GM20431 (cell line): ENCODE measurements around the gene DAGLA.

Experiments used
- in situ Hi-C: fragments of 300-500 bp; cut with MseI, MboI; formaldehyde crosslinking; loops from one replicate; pipeline ENCODE4 v1.15.0; 2020; ENCODE audit warnings: low sequenced_read_pairs; ENCODE audit not compliant: unreplicated experiment

The DAGLA gene

DNA sequence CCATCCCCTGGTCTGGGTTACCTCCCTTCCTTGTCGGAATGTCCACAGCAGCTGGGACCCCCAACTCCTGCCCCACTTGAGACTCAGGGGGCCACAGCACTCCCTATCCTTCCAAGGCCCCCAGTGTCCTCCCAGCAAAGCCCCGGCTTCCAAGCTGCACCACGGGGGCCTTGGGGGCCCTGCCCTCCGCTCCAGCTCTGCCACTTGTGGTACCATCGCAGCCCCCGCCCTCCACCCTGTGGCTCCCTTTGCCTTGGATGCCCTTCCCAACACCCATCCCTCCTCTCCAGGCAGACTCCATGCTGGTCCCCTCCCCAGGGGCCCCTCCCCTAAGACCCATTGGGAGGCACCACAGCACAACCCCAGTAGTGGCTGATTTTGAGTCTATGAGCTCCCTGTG lies 94.9 kb downstream of the DAGLA start:
- in situ Hi-C loops = no loop called here

DNA sequence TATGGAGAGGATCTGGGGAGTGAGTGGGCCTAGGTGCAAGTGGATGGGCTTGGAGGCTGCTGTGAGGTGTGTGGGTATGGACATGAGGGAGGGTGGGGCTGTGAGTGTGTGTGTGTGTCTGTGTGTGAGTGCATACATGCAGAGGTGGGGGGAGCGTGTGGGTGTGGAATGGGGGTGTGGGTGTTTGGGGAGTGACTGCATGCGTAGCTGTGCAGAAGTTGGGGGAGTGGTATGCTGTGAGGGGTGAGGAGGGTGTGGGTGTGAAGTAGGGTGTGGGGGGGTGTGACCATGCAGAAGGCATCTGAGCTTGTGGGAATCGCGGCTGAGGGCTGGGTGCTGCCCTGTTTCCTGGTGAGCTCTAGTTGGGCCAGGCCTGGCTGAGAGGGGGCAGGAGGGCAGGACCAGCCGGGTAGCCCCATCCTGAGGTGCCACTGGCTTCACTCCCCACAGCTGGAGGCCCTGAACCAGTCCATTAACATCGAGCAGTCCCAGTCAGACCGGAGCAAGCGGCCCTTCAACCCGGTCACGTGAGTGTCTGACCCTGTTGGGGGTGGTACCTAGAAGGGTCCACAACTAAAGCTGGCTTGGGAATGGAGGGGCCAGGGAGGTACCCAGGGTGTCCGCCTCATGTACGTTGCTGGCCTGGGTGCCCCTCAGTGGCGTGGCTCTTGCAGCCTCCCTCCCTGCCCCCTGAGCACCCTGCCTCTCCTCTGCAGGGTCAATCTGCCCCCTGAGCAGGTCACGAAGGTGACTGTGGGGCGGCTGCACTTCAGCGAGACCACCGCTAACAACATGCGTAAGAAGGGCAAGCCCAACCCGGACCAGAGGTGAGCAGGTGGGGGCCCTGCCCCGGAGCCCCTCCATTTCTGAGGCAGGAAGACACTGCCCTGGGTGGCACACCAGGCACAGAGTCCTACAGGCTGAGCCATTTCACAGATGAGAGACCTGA lies 95.7 kb downstream of the DAGLA start:
- in situ Hi-C loops = no loop called here

DNA sequence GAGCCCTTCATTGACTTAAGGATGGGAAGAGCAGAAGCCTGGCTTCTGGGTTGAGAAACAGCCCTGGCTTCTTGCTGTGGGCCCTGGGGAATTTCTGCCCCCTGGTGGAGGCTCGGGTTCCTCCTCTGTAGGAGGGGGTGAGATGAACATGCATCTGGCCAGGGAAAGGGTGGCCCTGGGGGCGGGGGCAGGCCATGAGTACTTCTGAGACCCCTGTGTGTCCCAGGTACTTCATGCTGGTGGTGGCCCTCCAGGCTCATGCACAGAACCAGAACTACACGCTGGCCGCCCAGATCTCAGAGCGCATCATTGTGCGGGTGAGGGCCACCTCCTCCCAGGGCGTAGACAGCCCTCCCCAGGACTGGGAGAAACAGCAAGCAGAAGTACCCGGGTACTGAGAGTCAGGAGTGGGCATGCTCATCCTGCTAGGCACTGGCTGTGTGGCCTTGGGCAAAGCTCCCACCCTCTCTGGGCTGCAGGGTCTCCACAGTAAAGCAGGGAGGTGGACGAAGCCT lies 96.4 kb downstream of the DAGLA start:
- in situ Hi-C loops = no loop called here

DNA sequence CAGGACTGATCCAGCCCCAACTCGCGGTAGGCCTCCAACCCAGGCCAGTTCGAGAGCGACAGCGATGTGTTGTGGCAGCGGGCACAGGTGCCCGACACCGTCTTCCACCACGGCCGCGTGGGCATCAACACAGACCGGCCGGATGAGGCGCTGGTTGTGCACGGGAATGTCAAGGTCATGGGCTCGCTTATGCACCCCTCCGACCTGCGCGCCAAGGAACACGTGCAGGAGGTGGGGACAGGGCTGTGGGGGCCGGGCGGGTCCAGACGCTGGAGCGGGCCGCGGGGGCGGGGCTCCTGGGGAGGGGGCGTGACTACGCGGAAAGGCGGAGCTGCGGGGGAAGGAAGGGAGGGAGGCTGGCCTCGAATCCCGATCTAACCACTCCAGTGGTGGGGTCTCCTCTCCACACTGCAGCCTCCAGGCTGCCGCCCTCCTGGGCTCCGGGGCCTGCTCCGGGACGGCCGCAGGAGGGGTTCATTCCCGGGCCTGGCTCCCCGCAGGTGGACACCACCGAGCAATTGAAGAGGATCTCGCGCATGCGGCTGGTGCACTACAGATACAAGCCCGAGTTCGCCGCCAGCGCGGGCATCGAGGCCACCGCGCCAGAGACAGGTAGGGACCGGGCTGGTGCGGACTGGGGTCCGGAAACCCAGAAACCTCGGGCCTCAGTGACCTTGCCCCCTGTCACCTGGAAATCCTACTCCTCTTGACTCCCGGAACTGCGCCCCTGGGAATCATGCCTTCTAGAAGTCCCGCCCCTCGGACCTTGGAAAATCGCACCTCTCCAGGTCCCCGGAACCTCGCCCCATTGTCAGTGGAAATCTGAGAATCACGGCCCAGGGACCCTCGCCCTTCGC lies 97.3 kb downstream of the DAGLA start:
- in situ Hi-C loops = no loop called here

DNA sequence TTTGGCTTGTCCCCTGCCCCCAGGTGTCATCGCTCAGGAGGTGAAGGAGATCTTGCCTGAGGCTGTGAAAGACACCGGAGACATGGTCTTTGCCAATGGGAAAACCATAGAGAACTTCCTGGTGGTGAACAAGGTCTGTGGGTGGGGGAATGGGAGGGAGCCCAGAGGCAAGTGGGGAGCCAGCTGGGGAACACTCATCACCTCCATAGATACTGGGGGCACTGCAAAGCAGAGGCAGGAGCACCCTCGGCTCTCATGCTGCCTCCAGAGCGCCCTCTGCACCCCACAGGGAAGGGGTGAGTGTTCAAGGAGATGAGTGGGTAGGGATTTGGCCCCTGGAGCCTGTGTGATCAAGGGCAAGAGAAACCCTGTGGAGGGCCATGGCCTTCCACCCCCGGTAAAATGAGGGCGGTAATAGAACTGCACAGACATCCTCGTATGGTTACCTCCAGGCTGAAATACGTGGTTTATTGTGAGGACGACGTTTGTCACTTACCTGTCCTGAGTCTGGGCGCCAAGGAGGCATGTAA lies 98.2 kb downstream of the DAGLA start:
- in situ Hi-C loops = no loop called here

DNA sequence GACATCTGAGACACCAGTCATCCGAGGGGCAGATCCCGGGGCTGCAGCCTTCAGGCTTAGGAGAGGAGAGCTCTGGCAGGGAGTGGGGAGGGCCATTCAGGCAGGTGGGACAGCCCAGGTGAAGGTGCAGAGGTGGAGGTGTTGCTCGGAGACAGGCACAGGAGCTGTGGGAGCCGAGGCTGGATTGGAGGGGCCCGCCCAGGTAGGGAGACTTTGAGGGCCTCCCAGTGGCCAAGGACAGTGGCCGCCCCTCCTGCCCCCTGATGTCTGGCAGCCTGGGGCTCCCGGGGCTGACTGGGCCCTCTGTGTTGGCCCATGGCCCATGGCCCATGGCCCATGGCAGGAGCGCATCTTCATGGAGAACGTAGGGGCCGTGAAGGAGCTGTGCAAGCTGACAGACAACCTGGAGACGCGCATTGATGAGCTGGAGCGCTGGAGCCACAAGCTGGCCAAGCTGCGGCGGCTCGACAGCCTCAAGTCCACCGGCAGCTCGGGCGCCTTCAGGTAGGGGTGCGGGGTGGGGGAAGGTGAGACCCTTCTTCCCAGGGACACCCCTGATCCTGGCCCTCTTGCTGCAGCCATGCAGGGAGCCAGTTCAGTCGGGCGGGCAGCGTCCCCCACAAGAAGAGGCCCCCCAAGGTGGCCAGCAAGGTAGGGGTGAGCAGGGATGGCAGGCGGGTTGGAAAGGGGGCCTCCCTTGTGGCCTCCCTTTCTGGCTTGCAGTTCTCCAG lies 98.9 kb downstream of the DAGLA start:
- in situ Hi-C loops = no loop called here

DNA sequence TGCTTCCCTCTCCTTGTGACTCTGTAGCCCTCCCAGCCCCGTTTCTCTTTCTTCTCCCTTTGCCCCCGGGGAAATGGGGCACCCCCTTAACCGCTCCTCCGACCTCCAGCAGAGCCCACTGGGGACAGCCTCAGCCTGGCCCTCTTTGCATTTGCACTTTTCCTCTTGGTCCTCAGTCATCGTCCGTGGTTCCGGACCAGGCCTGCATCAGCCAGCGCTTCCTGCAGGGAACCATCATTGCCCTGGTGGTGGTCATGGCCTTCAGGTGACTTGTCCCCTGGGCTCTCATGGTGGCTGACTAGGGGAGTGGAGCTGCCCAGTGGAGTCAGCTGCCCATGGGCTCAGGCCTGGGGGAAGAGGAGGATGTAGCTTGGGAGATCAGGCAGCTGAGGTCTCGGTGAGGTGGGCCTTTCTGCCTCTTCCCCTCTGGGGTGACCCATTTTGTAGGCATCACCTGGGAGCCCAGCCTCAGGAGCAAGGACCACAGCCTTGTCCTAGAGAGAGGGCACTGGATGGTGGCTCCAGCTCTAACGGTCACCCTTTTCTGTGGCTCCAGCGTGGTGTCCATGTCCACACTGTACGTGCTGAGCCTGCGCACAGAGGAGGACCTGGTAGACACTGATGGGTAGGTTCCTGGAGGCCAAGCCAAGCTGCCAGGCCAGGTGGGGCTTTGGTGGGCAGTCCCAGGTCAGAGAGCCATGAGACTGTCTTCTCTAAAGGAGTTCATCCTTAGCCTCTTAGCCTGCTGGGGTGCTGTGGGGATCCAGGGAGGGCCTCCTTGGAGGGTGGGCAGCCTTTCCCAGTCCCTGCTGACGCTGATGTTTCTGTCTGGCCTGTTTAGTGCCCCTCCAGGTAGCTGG lies 99.7 kb downstream of the DAGLA start:
- in situ Hi-C loops = no loop called here

DNA sequence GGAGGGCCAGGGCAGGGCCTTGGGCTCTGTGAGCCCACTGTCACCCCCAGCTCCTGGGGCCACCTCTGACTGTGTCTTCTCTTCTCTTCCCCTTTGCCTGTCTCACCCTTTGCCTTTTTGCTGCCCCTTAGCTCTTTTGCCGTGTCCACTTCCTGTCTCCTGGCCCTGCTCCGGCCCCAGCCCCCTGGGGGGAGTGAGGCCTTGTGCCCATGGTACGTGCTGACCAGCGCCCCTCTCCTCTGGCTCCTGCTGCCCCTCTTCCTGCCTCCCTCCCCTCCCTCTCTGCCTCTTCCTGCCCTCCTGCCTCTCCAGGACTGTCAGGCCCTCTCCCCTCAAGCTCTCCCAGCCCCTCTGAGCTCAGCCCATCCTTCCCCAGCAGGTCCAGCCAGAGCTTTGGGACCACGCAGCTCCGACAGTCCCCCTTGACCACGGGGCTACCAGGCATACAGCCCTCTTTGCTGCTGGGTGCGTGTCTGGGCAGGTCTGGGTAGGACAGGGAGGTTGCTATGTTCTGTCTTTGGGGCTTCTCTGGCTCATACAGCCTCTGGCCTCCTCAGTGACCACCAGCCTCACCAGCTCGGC lies 100.5 kb downstream of the DAGLA start:
- in situ Hi-C loops = no loop called here

DNA sequence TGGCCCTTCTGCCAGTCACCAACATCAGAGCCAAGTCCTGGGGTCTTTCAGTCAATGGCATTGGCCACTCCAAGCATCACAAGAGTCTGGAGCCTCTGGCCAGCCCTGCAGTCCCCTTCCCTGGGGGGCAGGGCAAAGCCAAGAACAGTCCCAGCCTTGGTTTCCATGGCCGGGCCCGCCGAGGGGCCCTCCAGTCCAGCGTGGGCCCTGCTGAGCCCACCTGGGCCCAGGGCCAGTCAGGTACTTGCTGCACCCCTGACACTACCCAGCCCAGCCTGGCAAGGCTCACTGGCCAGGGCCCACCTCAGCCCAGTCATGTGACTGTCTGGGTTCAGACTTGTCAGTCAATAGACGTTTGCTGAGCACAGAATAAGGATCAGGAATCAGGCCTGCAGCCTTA lies 101.4 kb downstream of the DAGLA start:
- in situ Hi-C loops = no loop called here

DNA sequence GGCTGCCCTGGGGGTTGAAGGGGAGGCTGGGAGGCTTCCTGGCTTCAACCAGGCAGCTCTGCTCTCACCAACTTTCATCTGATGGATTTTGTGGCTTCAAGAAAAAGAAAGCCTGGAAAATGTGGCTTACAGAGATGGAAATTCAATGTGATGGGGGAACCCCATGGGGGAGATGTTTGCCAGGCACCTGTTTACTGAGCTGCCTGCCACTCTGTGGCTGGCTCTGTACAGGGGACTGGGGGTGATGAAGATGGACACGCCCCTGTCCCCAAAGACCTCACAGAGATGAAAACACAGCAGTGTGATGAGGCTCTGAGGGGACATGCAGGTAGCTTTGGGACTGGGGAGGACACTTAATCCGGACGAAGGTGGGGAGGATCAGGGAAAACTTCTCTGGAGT lies 102.1 kb downstream of the DAGLA start:
- in situ Hi-C loops = no loop called here

DNA sequence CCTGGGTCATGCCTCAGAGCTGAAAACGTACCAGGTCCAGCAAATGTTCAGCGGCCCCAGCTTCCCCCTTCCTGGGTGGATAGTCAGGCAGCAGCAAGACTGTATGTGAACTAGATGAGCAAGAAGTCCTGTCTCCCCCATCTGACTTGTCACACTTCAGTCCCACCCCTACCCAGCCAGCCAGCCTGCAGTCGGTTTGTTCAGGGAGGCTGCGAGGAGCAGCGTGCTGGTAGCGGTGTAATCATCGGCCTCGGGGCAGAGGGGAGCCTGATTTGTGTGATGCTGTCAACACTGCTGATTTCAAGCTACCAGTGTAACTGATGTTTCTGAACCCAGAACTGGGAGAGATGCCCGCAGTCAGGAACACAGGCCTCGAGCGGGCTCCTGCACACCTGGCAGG lies 102.7 kb downstream of the DAGLA start:
- in situ Hi-C loops = no loop called here

DNA sequence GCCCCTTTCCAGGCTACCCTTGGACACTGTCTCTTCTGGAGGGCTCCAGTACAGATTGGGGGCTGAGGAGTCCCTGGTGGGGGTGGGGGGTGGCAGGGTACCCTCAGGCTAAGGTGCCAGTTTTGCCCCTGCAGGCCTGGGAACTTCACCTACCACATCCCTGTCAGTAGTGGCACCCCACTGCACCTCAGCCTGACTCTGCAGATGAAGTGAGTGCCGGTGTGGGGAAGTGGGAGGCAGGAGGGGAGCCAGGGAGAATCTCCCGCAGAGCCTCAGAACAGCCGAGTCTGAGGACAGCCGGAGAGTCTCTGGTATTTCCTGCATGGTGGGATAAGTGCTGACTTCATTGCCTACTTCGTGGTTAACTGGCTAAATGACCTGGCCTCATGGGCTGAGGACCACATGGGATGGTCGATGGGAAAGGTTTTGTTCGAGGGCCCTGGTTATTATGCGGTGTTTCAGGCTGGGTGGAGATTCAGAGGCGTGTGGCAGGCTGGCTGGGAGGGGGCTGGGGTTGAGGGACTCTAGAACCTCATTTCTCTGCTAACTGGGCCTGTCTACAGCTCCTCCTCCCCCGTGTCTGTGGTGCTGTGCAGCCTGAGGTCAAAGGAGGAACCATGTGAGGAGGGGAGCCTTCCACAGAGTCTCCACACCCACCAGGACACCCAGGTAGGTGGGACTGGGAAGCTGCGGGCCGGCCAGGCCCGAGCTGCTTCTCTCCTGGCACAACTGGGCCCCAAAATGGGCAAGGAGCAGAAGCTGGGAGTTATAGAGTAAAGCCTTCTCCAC lies 103.7 kb downstream of the DAGLA start:
- in situ Hi-C loops = no loop called here

DNA sequence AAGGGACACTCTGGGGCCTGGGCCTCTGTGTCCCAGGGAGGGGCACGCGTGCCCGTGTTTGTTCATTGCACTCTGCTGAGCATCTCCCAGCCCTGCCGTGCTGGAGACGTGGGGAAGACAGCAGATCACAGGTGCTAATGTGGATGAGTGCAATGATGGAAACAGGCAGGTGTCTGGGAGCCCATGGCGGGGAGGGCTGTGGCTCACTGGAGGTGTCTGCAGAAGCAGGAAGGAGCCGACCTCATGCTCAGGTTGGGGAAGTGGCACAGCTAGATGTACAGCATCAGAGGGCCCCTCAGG lies 104.3 kb downstream of the DAGLA start:
- in situ Hi-C loops = no loop called here

DNA sequence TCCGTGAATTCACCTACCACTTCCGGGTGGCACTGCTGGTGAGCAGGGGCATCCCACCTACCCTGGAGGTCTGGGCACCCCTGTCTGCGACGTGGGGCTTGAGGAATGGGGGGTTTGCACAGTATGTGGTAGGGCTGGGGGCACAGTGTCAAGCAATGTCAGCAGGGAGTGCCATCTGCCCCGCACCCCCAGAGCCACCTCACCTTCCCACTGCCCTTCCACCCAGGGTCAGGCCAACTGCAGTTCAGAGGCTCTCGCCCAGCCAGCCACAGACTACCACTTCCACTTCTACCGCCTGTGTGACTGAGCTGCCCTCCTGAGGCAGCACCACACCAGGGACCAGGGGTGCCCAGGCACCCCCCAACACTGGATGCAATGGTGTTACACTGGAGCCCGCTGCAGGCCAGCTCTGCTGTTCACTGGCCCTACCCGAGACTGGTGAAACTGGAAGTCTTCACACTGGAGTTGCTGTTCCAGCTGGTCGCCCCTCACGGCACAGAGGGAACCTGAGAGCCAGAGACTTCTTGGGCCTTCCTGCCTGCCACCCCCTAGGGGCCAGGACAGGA lies 105.7 kb downstream of the DAGLA start:
- in situ Hi-C loops = no loop called here

DNA sequence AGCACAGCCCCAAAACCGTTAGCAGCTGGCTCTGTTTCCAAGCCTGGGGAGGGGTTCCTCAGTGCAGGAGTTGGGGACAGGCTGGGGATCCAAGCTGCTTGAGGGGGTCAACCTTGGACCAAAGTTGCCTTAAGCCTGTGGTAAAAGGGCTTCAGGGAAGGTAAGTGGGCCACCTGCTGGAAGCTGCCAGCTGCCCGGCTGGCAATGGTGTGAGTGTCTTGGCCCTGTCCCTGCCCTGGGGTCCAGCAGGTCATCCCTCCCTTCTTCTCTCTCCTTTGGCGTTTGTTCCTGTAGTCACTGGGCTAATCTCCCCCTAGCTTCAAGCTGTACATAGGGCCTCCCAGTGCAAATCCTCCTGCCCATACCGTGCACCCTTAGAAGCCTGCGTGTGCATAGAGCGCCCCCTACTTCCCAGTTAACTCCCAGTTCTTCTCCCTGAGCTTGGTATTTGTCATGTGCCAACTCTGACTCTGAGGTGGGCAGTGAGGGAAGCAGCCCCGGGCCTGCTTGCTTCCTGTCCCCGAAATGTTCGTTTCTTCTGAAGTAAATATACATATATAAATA lies 107.8 kb downstream of the DAGLA start:
- in situ Hi-C loops = no loop called here

DNA sequence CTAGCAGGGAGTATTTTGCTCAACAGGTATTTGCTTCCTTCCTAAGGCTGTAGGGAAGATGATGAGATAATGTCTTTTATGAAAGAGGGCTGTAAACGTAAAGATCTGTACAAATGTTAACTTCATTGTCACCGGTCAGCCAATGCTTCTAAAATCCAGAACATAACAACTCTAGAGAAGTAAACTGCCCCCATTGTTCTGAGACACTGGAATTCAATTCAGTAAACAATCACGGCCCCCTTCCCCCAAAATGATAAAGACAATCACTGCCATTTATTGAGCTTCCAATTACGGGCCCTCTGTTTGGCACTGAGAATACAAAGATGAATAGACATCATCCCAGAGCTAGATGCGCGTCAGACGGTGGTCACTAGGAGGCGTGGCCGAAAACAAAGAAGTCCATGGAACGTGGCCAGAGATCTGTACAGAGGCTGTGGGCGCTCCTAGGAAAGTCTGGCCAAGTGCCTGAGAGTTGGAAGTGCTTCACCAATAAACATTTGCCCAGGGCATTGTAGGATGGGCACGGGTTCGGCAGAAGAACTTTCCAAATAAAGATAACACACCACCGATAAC lies 111.6 kb downstream of the DAGLA start:
- in situ Hi-C loops = no loop called here
